ENCODE measurements around the gene TMEM184A. TPM values are rescaled to one million over a fixed set of nuclear protein-coding genes. Genes with fewer than 3 reads are reported as not detected.

Gene TMEM184A
- total and polyA plus RNA-seq, 2 donors (not counting 1 experiment from before 2014, with no cell fraction given): not detected

GRCh38 chr7:1493571-1493970 lies 62.4 kb downstream of the TMEM184A start:
- no peaks in the 10 kb centered on the region for H3K79me2 ChIP-seq (ENCODE audit: control insufficient read depth, insufficient read depth, low read length)
- no peak overlapping the region for H3K4me2 ChIP-seq (replicated peaks; ENCODE audit: low read depth, low read length, poor library complexity, severe bottlenecking)
- H3K9me3 ChIP-seq (ENCODE audit: control extremely low read depth in 1 of 3, control insufficient read depth in 2 of 3, insufficient read depth in 1 of 3, low read length in 2 of 3): no peaks in the 10 kb centered on the region
- H2AFZ ChIP-seq (ENCODE audit: insufficient read depth, low read depth, low read length, poor library complexity, severe bottlenecking): no peak overlapping the region
- H3K4me1 ChIP-seq (ENCODE audit: control insufficient read depth in 2 of 2, insufficient read depth in 2 of 2, low read length in 2 of 2): no peaks in the 10 kb centered on the region
- Mint-ChIP-seq H3K27ac (no peak overlapping the region), H3K4me3 (no peak overlapping the region), H3K9me3 (ENCODE audit: insufficient read depth) (no peaks in the 10 kb centered on the region), H3K4me1 (no peaks in the 10 kb centered on the region), H3K27me3 (no peaks in the 10 kb centered on the region)
- H3K27me3 ChIP-seq (replicated peaks in 1 of 4; ENCODE audit: control extremely low read depth in 1 of 4, control insufficient read depth in 3 of 4, insufficient read depth in 4 of 4, low read length in 3 of 4): no peaks in the 10 kb centered on the region
- ATAC-seq (ENCODE audit: low read depth): no peak
- H3K36me3 ChIP-seq (replicated peaks in 1 of 2; ENCODE audit: control extremely low read depth in 1 of 2, control insufficient read depth in 1 of 2, extremely low read depth in 1 of 2, insufficient read depth in 2 of 2, low read length in 1 of 2): peaks cover 0 to 59% of the 10 kb centered on the region in 2 experiments
- no peak overlapping the region for H3K4me3 ChIP-seq (ENCODE audit: control extremely low read depth in 1 of 5, extremely low read depth in 1 of 5, insufficient read depth in 1 of 5, low read depth in 2 of 5, low read length in 4 of 5)
- H3K27ac ChIP-seq (ENCODE audit: low read length in 2 of 2): no peak overlapping the region
- ChIA-PET POLR2A (no interaction called here), CTCF (no interaction called here)
- TF ChIP-seq EZH2 (IDR thresholded peaks at IDR 0.05; ENCODE audit: borderline replicate concordance, insufficient read depth, low read depth, low read length, poor library complexity, severe bottlenecking): no peak
- TF ChIP-seq, protein P1, sequence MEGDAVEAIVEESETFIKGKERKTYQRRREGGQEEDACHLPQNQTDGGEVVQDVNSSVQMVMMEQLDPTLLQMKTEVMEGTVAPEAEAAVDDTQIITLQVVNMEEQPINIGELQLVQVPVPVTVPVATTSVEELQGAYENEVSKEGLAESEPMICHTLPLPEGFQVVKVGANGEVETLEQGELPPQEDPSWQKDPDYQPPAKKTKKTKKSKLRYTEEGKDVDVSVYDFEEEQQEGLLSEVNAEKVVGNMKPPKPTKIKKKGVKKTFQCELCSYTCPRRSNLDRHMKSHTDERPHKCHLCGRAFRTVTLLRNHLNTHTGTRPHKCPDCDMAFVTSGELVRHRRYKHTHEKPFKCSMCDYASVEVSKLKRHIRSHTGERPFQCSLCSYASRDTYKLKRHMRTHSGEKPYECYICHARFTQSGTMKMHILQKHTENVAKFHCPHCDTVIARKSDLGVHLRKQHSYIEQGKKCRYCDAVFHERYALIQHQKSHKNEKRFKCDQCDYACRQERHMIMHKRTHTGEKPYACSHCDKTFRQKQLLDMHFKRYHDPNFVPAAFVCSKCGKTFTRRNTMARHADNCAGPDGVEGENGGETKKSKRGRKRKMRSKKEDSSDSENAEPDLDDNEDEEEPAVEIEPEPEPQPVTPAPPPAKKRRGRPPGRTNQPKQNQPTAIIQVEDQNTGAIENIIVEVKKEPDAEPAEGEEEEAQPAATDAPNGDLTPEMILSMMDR (IDR thresholded peaks at IDR 0.05): no peak
- H4K20me1 ChIP-seq (ENCODE audit: control insufficient read depth, insufficient read depth, low read length, poor library complexity, severe bottlenecking): no peaks in the 10 kb centered on the region
- H3K9ac ChIP-seq (ENCODE audit: low read length): no peak overlapping the region
- intact Hi-C loops (cut with micrococcal nuclease): no loop called here
- no peak for DNase-seq
- 97% methylated on average over 26 of the region's 26 CpGs for WGBS (ENCODE audit: insufficient coverage)

DNA sequence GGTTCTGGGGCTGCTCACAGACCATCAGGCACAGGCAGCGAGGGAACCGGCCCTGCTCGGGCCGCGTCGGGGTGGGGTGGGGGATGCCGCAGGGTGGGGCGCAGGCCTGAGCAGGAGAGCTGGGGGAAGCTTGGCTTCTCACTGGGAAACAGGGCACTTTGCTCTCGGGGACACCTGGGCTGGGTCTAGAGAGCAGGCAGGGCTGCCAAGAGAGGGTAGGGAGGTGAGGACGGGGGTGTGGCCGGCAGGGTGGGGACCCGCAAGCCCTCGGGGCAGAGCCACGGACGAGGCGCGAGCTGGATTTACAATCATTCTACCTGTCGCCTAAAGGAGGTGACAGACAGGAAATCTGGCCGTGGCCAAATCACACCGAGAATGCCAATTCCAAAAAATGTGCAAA lies 62.9 kb downstream of the TMEM184A start:
- no peaks in the 10 kb centered on the region for H3K79me2 ChIP-seq (ENCODE audit: control insufficient read depth, insufficient read depth, low read length)
- DNase-seq (no peak), ATAC-seq (ENCODE audit: low read depth) (no peak)
- H3K27ac ChIP-seq (ENCODE audit: low read length in 2 of 2): no peak overlapping the region
- intact Hi-C loops (cut with micrococcal nuclease): no loop called here
- no peak overlapping the region for H3K4me3 Mint-ChIP-seq
- CTCF ChIA-PET: interaction anchor here (0.8 kb wide), 1 partner anchor 19 kb away, joined by 3 read pairs; no protein-coding TSS in a partner anchor
- H3K9me3 Mint-ChIP-seq (ENCODE audit: insufficient read depth): no peaks in the 10 kb centered on the region
- no peak for TF ChIP-seq EZH2 (IDR thresholded peaks at IDR 0.05; ENCODE audit: borderline replicate concordance, insufficient read depth, low read depth, low read length, poor library complexity, severe bottlenecking)
- TF ChIP-seq, protein P1 (IDR thresholded peaks at IDR 0.05): no peak
- H3K4me3 ChIP-seq (ENCODE audit: control extremely low read depth in 1 of 5, extremely low read depth in 1 of 5, insufficient read depth in 1 of 5, low read depth in 2 of 5, low read length in 4 of 5): no peak overlapping the region
- peaks cover 2% of the 10 kb centered on the region for H4K20me1 ChIP-seq (ENCODE audit: control insufficient read depth, insufficient read depth, low read length, poor library complexity, severe bottlenecking)
- no peak overlapping the region for H3K9ac ChIP-seq (ENCODE audit: low read length)
- 94% methylated on average over 11 of the region's 20 CpGs for WGBS (ENCODE audit: insufficient coverage)
- no peaks in the 10 kb centered on the region for H3K9me3 ChIP-seq (ENCODE audit: control extremely low read depth in 1 of 3, control insufficient read depth in 2 of 3, insufficient read depth in 1 of 3, low read length in 2 of 3)
- H3K27me3 Mint-ChIP-seq: no peaks in the 10 kb centered on the region
- no peaks in the 10 kb centered on the region for H3K4me1 ChIP-seq (ENCODE audit: control insufficient read depth in 2 of 2, insufficient read depth in 2 of 2, low read length in 2 of 2)
- no peak overlapping the region for H2AFZ ChIP-seq (ENCODE audit: insufficient read depth, low read depth, low read length, poor library complexity, severe bottlenecking)
- no peaks in the 10 kb centered on the region for H3K4me1 Mint-ChIP-seq
- peaks cover 0 to 60% of the 10 kb centered on the region in 2 experiments for H3K36me3 ChIP-seq (replicated peaks in 1 of 2; ENCODE audit: control extremely low read depth in 1 of 2, control insufficient read depth in 1 of 2, extremely low read depth in 1 of 2, insufficient read depth in 2 of 2, low read length in 1 of 2)
- POLR2A ChIA-PET: no interaction called here
- no peaks in the 10 kb centered on the region for H3K27me3 ChIP-seq (replicated peaks in 1 of 4; ENCODE audit: control extremely low read depth in 1 of 4, control insufficient read depth in 3 of 4, insufficient read depth in 4 of 4, low read length in 3 of 4)
- H3K27ac Mint-ChIP-seq: no peak overlapping the region
- H3K4me2 ChIP-seq (replicated peaks; ENCODE audit: low read depth, low read length, poor library complexity, severe bottlenecking): no peak overlapping the region

Data from B cell (primary cell).